ENCODE data around the gene PDIA5.
"Not testable (repeated sequence)": the region's sequence is repeated elsewhere in the genome, so short reads cannot be mapped to it uniquely, and the experiment has no call there.

Gene PDIA5

DNA sequence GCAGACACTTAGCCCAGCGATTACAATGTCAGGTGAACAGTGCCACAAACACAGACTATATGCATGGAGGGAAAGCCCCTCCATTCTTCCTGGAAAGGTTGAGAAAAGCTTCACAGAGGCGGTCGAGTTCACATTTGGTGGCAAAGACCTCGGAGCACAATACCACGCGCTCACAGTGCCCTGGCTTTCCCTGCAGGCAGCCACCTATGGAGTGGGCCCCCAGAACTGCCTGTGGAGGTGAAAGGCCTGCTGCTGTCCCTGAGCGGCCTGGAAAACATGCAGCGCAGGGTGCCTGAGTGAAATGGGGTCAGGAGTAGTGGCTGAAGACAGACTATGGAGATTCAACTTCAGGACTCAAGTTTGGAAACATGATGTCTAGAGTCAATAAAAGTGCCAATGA lies 26.9 kb downstream of the PDIA5 start:
- DNase-seq, result no peak

DNA sequence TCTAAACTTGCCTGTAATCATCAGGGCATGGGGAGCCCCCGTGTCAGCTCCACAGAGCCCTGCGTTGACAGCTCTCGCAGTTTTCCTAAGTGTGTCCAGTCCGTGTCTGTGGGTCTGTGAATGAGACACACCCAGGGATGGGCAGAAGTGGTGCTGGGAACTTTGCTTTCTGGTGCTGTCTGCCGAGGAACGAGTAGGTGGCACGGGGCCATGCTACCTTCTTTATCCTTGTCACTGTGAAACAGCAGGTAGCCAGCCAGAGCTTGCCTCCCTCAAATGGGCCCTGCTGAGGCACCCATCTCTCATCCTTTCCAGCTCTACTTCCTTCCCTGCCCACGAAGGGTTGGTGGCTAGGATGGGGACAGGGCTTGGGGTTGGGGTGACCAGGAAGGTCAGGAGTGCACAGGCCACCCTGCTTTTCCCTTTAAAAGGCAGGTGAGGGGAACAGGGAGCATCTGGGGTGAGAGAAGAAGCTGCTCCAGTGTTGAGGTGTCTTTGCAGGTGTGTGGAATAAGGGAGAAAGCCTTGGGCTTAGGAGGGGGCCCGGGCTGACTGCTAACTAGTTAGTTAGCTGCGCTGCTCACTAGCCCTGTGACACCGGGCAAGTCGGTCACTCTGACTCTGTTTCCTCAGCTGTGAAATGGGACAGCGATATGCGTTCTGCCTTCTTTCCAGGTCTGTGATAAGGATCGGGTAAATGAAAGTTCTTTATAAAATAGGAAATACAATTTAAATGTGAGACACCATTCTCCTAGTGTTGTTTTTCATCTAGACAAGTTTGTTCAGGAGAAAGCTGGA lies 27.9 kb downstream of the PDIA5 start:
- no peak for DNase-seq

DNA sequence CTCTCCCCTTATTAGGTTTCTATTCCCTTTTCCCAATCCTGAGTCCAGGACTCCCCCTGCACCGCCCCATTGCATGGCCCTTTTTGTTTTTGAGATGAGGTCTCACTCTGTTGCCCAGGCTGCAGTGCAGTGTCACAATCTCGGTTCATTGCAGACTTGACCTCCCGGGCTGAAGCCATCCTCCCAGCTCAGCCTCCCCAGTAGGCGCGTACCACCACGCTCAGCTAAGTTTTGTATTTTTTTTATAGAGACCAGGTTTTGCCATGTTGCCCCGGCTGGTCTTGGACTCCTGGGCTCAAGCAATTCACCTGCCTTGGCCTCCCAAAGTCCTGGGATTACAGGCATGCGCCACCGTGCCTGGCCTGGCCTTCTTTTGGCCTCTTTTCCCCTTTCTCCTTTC lies 29.3 kb downstream of the PDIA5 start:
- no peak for DNase-seq

DNA sequence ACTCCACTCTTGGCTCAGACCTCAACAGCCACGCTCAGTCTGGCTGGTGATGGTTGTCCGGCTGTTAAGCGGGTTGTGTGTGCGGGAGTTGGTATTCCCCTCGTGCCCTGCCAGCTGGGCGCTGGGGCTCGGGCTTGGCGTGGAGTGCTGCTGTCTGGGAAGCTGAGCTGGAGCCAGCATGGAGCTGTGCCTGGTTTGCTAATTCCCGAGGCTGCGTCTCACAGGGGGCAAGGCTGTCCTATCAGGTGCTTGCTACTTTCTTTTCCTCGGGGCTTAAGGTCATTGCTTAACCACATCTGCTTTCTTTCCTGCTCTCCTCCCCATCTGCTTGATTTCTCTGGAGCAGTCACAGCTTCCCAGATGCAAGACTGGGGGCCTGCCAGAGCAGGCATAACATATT lies 29.9 kb downstream of the PDIA5 start:
- peak; percentile 74 for DNase-seq

DNA sequence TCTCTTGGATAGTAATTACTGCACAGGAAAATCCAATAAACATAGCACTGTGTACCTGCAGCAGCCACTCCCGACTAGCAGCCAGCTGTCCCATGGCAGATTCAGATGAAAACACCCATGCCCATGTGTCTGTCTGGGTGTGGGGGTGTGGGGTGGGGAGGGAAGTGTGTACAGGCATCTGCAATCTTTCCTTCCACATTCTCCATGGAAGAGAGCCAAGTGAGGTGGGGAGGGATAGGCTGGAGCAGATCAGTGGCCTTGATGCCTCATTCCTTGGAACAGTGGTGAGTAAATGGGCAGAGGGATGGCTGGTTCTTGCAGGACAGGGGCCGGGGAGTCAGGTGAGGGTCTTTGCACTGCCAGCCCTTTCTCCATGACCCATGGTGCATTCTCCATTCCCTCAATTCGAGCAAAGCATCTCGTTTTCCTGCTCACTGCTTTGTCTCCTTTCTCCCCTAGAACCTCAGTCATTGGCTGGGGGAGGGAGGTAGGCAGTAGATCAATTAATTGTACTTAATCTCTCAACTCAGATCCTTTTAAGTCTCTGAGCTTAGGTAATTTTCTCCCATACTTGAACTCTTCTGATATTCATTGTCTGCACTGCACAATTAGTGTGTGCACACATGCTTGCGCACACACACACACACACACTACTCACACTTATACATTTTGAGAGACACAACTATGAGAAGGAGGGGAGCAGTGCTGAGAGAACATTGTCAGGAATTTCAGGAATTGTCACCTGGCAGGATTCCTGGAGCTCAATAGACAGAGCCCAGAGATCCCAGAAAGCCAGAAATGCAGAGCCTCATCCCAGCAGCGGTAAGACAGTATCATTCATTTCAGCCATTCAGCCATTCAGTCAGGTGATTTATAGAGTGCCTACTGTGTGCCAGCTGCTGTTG lies 31.9 kb downstream of the PDIA5 start:
- DNase-seq, result peak; percentile 86

DNA sequence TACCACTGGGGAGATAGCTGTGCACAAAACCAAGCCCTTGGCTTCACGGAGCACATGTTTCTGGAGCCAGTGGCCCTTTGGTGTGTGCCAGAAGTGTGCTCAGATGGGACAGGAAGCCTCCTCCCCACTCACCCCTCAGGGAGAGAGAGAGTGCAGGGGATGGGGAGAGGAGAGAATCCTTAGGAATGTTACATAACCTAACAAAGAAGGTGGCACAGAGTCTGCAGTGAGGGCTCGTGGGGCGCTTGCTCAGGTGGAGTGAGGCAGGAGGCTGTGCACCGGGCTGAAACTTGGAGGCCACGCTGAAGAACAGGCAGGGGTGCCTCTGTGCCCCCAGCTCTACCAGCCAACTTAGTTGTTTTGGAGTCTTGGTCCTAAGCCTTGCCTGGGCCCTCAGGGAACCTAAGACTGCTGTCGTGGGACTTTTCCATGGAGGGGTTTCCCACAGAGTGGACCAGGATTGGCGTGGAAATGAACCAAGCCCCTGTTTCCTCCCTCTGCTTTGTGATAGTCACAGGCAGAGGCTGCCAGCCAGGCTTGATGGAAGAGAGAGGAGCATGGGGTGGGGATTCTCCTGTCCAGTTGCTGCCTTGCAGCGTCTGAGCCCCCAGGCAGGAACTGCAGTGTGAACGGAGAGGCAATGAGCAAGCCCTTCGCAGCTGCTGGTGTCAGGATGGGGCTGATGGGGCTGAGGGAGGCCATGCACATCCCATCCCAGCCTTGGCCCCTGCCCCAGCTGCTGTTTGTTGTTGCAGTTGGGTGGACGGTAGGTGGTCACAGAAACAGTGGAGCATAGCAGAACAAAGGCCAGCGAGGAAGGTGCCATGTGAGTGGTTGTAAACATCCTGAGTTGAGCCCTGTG lies 32.7 kb downstream of the PDIA5 start:
- no peak for DNase-seq

DNA sequence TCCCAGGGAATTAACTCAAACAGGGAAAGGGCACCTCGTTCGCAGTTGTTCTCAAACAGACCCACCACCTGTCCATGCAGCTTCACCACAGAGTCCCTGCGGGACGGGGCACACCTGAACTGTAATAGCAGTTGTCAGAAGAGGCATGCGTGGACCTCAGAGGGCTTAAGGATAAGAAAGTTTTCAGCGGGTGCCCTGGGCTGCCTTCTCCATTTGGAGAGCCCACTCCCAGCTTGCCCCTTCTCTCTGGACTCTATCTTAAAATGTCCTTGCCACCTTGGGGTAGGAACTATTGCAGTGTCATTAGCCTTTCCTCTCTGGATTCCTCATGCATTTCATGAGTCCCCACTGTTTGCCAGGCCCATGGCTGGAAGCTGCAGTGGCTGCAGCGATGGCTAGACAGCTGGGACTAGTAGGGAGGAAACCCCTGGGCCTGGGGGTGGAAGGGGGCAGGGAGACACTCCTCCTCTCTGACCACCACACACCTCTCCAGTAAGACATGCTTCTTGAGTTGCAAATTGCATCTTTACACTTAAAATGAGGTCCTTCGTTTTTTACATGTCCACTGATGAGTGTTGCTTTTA lies 33.5 kb downstream of the PDIA5 start:
- no peak for DNase-seq

DNA sequence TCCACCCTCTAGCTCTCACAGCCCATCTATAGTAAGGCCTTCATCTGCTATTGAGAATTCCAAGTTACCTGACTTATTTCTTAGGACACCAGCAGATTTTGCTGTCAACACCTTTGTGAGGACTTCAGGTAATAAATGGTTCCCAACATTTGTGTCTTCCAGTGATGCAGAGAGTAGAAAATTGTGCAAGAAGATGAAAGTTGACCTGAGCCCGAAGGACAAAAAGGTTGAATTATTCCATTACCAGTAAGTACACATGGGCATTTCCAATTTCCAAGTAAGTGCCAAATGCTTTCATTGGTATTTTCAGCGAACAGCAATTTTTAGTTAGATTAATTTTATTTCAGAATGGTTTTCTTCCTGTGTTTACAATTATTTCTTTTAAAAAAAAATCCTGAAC lies 35.4 kb downstream of the PDIA5 start:
- no peak for DNase-seq

DNA sequence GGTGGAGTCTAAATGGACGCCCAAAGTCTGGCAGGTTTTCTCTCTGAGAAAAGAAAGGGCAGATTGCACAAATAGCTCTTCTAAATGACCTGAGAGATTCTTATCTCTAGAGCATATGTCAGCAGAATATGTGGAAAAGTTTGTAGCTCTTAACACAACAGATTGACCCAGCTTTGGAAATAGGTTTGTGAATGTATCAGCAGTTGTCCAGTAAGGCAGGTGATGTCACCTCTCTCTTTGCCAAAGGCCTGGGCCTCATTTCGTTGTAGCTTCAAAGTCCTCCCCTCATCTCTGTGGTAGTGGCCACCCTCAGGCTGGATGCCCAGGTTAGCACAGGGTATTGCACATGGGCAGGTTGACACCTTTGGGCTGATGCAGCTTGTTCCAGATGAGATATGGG lies 36.0 kb downstream of the PDIA5 start:
- DNase-seq, result no peak

DNA sequence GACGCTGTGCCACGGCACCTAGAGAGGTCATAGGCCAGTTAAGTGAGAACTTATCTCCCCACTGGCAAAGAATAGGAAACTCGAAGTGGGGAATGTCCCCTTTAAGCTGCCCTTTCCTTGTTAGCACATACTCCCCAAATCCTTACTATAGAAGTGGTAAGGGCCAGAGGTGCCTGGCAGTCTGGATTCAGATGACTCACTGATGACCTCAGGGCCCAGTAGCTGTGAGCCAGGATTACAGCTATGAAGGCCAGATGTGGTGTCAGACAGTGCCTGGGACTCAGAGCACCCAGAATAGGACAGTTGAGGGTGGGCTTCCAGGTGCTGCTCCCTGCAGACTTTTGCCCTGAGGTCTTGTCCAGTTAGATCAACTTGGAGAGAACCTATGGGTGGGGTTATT lies 37.7 kb downstream of the PDIA5 start:
- DNase-seq, result peak; percentile 77

DNA sequence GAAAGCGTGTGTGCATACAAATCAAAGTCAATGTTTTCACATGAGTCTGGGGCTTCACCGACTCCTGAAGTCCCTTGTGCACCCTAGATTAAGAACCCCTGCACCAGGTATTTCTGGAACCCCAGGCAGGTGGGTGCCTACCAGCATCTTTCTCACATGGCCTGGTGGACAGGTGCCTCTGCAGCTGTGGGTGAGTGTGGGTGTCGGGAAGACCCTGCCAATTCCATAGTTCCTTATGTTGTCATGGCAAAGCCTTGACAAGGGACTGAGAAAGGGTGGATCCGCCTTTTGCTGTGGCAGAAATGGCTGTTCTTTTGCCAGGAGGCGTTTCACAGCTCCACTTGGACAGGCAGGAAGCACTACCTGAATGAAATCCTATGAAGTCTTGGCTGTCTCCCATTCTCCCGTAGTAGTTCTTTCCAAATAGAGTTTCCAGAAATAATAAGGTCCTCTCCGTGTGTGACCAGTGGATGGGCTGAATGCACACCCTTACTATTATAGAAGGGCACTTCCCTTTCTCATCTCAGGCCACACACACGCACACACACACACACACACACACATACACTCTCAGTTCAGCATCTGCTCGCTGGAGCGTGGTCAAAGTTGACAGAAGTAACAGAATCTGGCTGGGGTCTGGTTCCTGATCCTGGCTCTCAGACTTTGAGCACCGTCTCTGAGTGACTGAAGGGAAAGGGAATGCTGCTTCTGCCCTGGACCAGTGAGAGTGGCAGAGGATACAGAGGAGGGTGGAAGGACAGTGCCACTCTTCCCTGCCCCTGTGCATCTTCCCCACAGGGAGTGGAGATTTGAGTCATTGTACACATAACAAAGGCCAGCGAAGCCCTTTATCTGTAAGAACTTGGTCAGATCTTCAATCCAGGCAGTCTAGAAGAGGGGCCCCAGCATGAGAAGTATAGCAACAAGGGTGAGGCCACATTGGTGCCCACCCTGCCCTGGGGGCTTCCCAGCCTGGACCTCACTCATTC lies 38.7 kb downstream of the PDIA5 start:
- DNase-seq, result no peak

DNA sequence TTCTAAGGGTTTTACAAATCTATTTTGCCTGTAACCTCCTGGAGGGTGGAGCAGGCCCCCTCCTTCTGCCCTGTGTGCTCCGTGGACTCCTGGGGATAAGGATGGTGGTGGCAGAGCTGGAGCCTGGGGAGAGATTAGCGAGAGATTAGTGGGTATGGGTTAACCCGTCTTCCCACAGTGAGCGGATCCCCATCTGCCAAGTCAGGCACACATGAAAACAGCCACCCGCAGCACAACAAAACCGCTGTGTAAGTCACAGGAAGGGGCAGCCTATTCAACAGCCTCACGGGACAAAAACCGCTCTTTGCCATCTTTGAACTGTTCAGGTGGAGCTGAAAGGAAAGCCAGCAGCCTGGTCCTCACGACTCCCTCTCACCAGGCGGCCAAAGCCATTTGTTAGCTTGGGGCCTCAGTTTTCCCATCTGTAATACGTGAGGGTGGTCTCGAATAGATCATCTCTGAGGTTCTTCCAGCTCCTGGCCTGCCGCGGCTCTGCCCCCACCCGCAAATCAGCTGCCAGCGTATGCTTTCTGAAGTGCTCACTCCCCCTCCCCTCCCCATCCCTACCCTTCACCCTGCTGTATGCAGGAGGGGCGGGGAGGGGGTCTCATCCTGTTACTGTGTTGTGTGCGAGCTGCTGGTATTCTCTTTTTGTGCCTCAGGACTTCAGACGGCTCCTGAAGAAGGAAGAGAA lies 43.6 kb downstream of the PDIA5 start:
- no peak for DNase-seq

DNA sequence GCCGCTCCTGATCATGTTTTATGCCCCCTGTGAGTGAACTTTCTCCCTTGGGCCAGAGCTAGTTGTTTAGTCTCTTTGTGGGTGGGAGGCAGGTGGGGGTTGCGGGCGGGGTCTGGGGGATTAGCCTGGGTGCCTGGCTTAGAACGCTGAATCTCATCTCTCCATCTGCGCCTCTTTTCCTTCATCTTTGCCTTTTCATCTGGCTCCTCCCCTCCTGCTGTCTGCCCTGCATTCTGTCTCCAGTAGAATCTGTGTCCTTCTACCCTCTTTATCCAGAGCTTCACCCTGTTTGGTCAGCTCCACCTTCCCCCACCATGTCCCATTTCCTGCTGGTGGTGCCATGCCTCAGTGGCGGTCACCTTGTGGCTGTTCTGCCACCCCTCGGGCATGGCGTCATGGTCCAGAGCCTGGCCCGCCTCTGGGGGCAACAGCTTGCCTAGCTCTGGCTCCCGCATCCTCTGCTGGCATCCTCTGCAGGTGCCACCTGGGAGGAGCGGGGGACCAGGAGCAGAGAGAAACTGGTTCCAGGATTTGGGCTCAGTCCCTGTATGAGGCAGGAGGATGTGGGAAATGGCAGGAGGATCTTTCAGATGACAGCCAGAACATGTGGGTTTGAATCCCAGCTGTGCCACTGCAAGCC lies 44.3 kb downstream of the PDIA5 start:
- DNase-seq, result no peak

DNA sequence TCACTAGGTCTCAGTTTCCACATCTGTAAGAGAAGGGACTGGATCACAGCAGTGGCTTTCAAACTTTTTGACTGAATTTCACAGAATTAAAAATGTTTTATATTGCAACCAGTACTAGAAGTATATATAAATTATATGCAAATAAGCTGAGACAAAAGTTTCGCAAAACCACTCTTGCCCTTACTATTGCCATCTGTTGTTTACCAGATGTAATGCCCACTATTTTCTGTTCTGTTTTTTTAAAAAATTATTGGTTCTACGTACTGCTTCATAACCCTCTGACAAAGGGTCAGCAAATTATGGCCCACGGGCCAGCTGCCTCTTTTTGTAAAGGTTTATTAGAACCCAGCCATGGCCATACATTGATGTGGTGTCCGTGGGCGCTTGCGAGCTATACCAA lies 44.8 kb downstream of the PDIA5 start:
- no peak for DNase-seq

DNA sequence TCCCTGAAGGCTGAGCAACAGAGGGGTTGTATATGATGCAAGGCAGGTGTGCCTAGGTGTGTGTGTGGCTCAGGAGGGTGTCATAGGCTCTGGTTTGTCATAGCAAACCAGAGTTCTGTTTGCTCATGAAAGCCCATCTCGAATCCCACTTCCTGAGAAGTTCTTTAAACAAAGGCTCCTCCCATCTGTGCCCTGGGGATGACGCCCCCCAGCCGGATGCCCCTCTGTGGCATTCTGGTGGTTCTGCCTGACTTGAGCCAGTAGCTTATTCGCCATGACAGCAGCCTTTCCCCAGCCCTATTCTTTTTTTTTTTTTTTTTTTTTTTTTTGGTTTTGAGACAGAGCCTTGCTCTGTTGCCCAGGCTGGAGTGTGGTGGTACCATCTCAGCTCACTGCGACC lies 45.4 kb downstream of the PDIA5 start:
- DNase-seq, result no peak

DNA sequence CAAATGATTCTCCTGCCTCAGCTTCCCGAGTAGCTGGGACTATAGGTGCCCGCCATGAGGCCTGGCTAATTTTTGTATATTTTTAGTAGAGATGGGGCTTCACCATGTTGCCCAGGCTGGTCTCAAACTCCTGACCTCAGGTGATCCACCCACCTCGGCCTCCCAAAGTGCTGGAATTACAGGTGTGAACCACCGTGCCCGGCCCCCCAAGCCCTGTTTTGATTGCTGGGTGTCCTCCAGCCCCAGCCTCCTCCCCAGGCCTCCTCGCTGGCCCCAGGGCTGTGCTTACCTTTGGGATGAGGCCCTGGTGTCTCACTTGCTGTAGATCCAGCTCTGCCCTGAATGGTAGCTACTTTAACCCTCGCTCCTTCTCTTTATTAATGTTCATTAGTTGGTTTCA lies 45.8 kb downstream of the PDIA5 start:
- DNase-seq, result not testable (repeated sequence)

DNA sequence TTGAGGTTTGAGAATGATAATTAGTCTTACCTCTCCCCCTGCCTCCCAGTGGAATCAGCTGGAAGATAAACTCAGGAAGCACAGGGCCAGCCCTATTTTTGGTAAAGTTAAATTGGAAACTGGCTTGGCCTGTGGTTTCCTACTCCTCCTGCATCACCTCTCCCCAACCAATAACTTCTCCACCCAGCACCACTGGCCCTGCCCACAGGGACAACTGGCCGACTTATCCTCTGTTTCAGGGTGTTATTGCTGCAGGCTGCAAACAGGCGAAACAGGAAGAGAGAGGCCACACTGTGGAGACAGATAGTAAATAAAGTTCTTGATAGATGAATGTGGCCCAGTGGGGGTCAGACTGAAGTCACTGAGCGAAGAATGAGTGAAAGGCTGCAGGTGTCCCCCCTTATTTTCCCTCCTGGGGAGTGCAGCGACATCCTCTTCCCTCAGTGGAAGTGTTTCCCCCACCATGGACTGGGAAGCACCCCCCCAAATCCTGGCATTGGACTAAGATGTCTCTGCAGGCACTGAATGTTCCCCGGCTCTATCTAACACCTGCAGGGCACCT lies 47.1 kb downstream of the PDIA5 start:
- no peak for DNase-seq

DNA sequence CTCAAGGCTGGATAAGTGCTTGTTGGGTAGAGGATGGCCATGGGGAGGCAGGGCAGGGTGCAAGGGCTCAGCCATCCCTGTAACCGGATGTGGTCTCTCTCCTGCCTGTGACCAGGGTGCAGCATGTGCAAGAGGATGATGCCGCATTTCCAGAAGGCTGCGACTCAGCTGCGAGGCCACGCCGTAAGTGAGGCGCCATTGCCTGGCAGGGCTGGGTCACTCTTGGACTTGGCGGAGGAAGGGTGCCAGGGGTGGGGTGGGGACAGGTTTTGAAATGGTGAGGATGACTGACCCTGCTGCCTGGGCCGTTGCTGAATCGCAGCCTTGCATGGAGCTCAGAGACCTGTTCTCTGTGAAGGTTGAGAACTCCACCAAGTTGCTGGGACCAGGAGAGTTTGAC lies 49.3 kb downstream of the PDIA5 start:
- no peak for DNase-seq

DNA sequence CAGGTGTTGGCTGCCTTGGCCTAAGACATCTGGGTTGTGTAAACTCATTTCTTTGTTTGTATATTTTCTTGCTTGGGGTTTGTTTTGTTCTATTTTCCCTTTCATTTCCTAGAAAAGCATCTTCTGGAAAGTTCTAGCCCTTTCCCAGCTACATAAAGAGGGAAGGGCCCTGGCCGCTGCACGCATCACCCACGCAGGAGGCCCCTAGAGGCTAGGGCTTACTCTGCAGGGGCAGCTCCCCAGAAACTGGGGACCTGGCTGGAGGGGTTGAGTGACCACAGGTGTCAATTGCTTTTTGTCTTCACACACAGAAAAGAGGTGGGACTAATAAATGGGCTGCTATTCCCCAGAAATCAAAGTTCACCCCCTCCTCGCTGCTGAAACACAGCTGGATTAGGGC lies 52.6 kb downstream of the PDIA5 start:
- no peak for DNase-seq

DNA sequence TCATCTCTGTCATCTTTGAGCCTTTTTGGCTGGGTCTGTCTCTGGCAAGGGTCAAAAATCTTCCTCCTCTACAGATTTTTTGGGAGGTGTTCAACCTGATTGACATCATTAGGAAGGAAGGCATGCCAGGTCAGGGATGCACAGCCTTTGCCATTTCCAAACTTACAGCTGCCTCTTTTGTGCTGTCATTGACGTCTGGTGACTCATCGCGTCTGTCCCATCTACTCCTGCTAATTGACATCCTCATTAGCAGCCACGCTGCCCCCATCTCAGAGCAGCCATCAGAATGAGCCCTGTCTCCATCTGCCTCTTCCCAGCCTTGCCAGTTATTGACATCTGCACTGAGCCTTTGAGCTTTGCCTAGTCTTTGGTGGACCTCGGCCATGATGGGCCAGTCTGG lies 53.0 kb downstream of the PDIA5 start:
- no peak for DNase-seq
